Fibroblast of villous mesenchyme (primary cell): ENCODE results near the gene NHERF2. TPM values are rescaled to one million over a fixed set of nuclear protein-coding genes. Genes with fewer than 3 reads are reported as not detected.
"Not testable (repeated sequence)": the region's sequence is repeated elsewhere in the genome, so short reads cannot be mapped to it uniquely, and the experiment has no call there.

Experiments used
- DNase-seq: peaks from one replicate; pipeline ENCODE4 v3.0.0-alpha.2; 2010; ENCODE audit warnings: low read depth
- H3K4me3 ChIP-seq: 2 replicates; pipeline ENCODE4 v1.5.1; 2011; ENCODE audit warnings: low read depth, mild to moderate bottlenecking, low read length
- CTCF ChIP-seq: IDR thresholded peaks from 2 replicates; pipeline ENCODE4 v1.5.1; 2012; ENCODE audit warnings: low read depth, mild to moderate bottlenecking, low read length; ENCODE audit not compliant: insufficient read depth
- total RNA-seq: library from RNA; depleted of rRNA; stranded (reverse); fragments of >200 nt; gene quantifications from 2 replicates; pipeline ENCODE4 v1.2.3, GENCODE V29; 2012

Gene NHERF2
- total RNA-seq, 1 donor, result 52.7 TPM

- DNase-seq, result peak; percentile 94
- peak overlapping the region; percentile 83 for H3K4me3 ChIP-seq
- TF ChIP-seq CTCF, result no peak
Measured at GRCh38 chr16:2008009-2008526, 18.6 kb upstream of the NHERF2 start.

GRCh38 chr16:2008631-2009163 is 18.0 kb upstream of the NHERF2 start:
- DNase-seq, result peak; percentile 76
- H3K4me3 ChIP-seq, result peak overlapping the region; percentile 83

DNA sequence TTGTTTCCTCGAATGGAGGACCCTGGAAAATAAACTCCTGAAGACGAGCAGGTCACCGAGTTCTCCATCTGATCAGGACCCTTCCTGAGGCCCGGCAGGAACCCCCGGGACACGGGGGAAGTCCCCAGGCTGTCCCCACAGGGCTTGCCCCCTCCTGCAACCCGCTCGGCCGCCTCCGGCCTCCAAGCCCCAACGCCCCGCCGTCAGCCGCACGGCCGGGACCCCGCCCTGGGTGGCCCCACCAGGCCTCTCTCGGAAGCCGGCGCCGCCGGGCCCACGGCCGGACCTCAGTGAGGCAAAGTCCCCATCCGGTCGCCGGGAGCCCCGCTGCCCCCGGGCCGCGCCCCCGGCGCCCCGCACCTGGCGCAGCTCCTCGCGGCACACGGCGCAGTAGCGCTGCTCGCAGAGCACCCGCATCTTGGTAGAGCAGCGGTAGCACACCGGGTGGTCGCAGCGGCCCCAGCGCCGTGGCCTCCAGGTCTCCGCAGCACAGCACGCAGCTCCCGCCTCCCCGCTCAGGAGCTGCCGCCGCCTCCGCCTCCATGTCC is 17.5 kb upstream of the NHERF2 start:
- no peak for DNase-seq
- no peak for TF ChIP-seq CTCF
- H3K4me3 ChIP-seq, result peak overlapping the region; percentile 83

More at GRCh38 chr16:2008631-2009163, 18.0 kb upstream of the NHERF2 start:
- no peak for TF ChIP-seq CTCF

GRCh38 chr16:2009791-2010510 is 16.8 kb upstream of the NHERF2 start, which contains the start of gene ZNF598:
Gene ZNF598 (minus strand): TSS chr16:2009821.
- peak; percentile 86 for DNase-seq
- peak within 1 kb of the TSS; percentile 83 for H3K4me3 ChIP-seq
- no peak for TF ChIP-seq CTCF

GRCh38 chr16:2011726-2012125 is 15.0 kb upstream of the NHERF2 start:
- H3K4me3 ChIP-seq, DNase-seq: not testable (repeated sequence)

- DNase-seq, result no peak
- TF ChIP-seq CTCF, result no peak
- H3K4me3 ChIP-seq, result no peak overlapping the region
Measured at GRCh38 chr16:2013527-2013926, 13.2 kb upstream of the NHERF2 start.

DNA sequence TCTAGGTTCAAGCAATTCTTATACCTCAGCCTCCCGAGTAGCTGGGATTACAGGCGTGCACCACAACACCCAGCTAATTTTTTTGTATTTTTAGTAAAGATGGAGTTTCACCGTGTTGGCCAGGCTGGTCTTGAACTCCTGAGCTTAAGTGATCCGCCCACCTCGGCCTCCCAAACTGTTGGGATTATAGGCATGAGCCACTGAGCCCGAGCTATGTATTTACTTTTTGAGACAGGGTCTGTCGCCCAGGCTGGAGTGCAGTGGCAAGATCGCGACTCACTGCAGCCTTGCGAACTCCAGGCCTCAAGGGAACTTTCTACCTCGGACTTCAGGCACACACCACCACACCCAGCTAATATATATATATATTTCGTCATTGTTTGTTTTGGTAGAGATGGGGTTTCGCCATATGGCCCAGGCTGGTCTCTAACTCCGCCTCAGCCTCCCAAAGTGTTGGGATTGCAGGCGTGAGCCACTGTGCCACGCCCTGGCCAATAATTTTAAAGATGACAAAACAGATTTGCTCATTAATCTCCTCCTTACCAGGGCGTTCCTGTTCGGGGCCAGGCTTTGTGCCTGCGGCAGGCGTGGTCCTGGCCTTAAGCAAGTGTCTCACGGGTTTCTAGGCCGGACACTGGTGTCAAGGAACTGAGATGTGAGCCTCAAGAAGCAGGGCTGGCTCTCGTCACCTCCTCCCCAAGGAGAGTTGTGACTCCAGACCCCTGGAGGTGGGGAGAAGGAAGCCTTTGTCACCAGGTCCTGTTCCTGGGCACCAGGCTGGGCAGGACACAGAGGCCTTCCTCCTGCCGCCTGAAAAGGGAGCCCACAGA is 11.4 kb upstream of the NHERF2 start:
- no peak overlapping the region for H3K4me3 ChIP-seq
- DNase-seq, result peak; percentile 95

More for the DNA sequence above, 11.4 kb upstream of the NHERF2 start:
- TF ChIP-seq CTCF, result no peak
